ENCODE results near the gene TRDMT1.
A peak's percentile ranks its signal among the peaks of the same experiment; 100 is the strongest.

The TRDMT1 gene

GRCh38 chr10:17209881-17210280 lies 8.4 kb upstream of the TRDMT1 start:
- no peak overlapping the region for H3K27ac ChIP-seq (ENCODE audit: low read length)
- H3K4me1 ChIP-seq (ENCODE audit: control insufficient read depth, insufficient read depth, low read length), result no peaks in the 10 kb centered on the region
- no peaks in the 10 kb centered on the region for H3K36me3 ChIP-seq (ENCODE audit: control insufficient read depth in 2 of 2, insufficient read depth in 2 of 2, low read length in 2 of 2)
- H3K27me3 ChIP-seq (ENCODE audit: control insufficient read depth in 1 of 2, insufficient read depth in 2 of 2, low read length in 2 of 2), result no peaks in the 10 kb centered on the region
- no peak overlapping the region for H3K9ac ChIP-seq (ENCODE audit: low read length in 2 of 2)
- no peaks in the 10 kb centered on the region for H3K9me3 ChIP-seq (ENCODE audit: control insufficient read depth in 2 of 2, low read length in 2 of 2)
- no peak overlapping the region for H3K4me3 ChIP-seq (ENCODE audit: low read length in 2 of 2)

GRCh38 chr10:17209302-17209701 lies 7.8 kb upstream of the TRDMT1 start:
- Histone ChIP-seq H3K4me1 (ENCODE audit: control insufficient read depth, insufficient read depth, low read length) (no peaks in the 10 kb centered on the region), H3K36me3 (ENCODE audit: control insufficient read depth in 2 of 2, insufficient read depth in 2 of 2, low read length in 2 of 2) (no peaks in the 10 kb centered on the region), H3K27me3 (ENCODE audit: control insufficient read depth in 1 of 2, insufficient read depth in 2 of 2, low read length in 2 of 2) (no peaks in the 10 kb centered on the region), H3K27ac (ENCODE audit: low read length) (no peak overlapping the region), H3K9ac (ENCODE audit: low read length in 2 of 2) (no peak overlapping the region), H3K9me3 (ENCODE audit: control insufficient read depth in 2 of 2, low read length in 2 of 2) (no peaks in the 10 kb centered on the region), H3K4me3 (ENCODE audit: low read length in 2 of 2) (no peak overlapping the region)

- Histone ChIP-seq H3K9ac (ENCODE audit: low read length in 2 of 2) (no peak overlapping the region), H3K27me3 (ENCODE audit: control insufficient read depth in 1 of 2, insufficient read depth in 2 of 2, low read length in 2 of 2) (no peaks in the 10 kb centered on the region), H3K27ac (ENCODE audit: low read length) (no peak overlapping the region), H3K36me3 (ENCODE audit: control insufficient read depth in 2 of 2, insufficient read depth in 2 of 2, low read length in 2 of 2) (no peaks in the 10 kb centered on the region), H3K4me1 (ENCODE audit: control insufficient read depth, insufficient read depth, low read length) (no peaks in the 10 kb centered on the region), H3K9me3 (ENCODE audit: control insufficient read depth in 2 of 2, low read length in 2 of 2) (no peaks in the 10 kb centered on the region), H3K4me3 (ENCODE audit: low read length in 2 of 2) (no peak overlapping the region)
These were observed 7.0 kb upstream of the TRDMT1 start for GRCh38 chr10:17208476-17208875.

- H3K36me3 ChIP-seq (ENCODE audit: control insufficient read depth in 2 of 2, insufficient read depth in 2 of 2, low read length in 2 of 2), result no peaks in the 10 kb centered on the region
- no peaks in the 10 kb centered on the region for H3K27me3 ChIP-seq (ENCODE audit: control insufficient read depth in 1 of 2, insufficient read depth in 2 of 2, low read length in 2 of 2)
- no peaks in the 10 kb centered on the region for H3K9me3 ChIP-seq (ENCODE audit: control insufficient read depth in 2 of 2, low read length in 2 of 2)
- H3K9ac ChIP-seq (ENCODE audit: low read length in 2 of 2), result no peak overlapping the region
- no peaks in the 10 kb centered on the region for H3K4me1 ChIP-seq (ENCODE audit: control insufficient read depth, insufficient read depth, low read length)
- H3K4me3 ChIP-seq (ENCODE audit: low read length in 2 of 2), result no peak overlapping the region
- H3K27ac ChIP-seq (ENCODE audit: low read length), result no peak overlapping the region
These were observed 4.8 kb upstream of the TRDMT1 start for GRCh38 chr10:17206210-17206709.

GRCh38 chr10:17203416-17203815 lies 1.9 kb upstream of the TRDMT1 start:
- Histone ChIP-seq H3K36me3 (ENCODE audit: control insufficient read depth in 2 of 2, insufficient read depth in 2 of 2, low read length in 2 of 2) (no peaks in the 10 kb centered on the region), H3K27ac (ENCODE audit: low read length) (no peak overlapping the region), H3K9ac (ENCODE audit: low read length in 2 of 2) (no peak overlapping the region), H3K4me3 (ENCODE audit: low read length in 2 of 2) (no peak overlapping the region), H3K4me1 (ENCODE audit: control insufficient read depth, insufficient read depth, low read length) (peaks cover 3% of the 10 kb centered on the region), H3K9me3 (ENCODE audit: control insufficient read depth in 2 of 2, low read length in 2 of 2) (no peaks in the 10 kb centered on the region), H3K27me3 (ENCODE audit: control insufficient read depth in 1 of 2, insufficient read depth in 2 of 2, low read length in 2 of 2) (no peaks in the 10 kb centered on the region)

GRCh38 chr10:17202999-17203398 lies 1.5 kb upstream of the TRDMT1 start:
- Histone ChIP-seq H3K4me1 (ENCODE audit: control insufficient read depth, insufficient read depth, low read length) (peaks cover 3% of the 10 kb centered on the region), H3K36me3 (ENCODE audit: control insufficient read depth in 2 of 2, insufficient read depth in 2 of 2, low read length in 2 of 2) (no peaks in the 10 kb centered on the region), H3K9ac (ENCODE audit: low read length in 2 of 2) (no peak overlapping the region), H3K4me3 (ENCODE audit: low read length in 2 of 2) (no peak overlapping the region), H3K9me3 (ENCODE audit: control insufficient read depth in 2 of 2, low read length in 2 of 2) (no peaks in the 10 kb centered on the region), H3K27me3 (ENCODE audit: control insufficient read depth in 1 of 2, insufficient read depth in 2 of 2, low read length in 2 of 2) (no peaks in the 10 kb centered on the region), H3K27ac (ENCODE audit: low read length) (no peak overlapping the region)

- no peaks in the 10 kb centered on the region for H3K36me3 ChIP-seq (ENCODE audit: control insufficient read depth in 2 of 2, insufficient read depth in 2 of 2, low read length in 2 of 2)
- peaks cover 3% of the 10 kb centered on the region for H3K4me1 ChIP-seq (ENCODE audit: control insufficient read depth, insufficient read depth, low read length)
- no peaks in the 10 kb centered on the region for H3K9me3 ChIP-seq (ENCODE audit: control insufficient read depth in 2 of 2, low read length in 2 of 2)
- H3K27ac ChIP-seq (ENCODE audit: low read length), result no peak overlapping the region
- no peaks in the 10 kb centered on the region for H3K27me3 ChIP-seq (ENCODE audit: control insufficient read depth in 1 of 2, insufficient read depth in 2 of 2, low read length in 2 of 2)
- H3K9ac ChIP-seq (ENCODE audit: low read length in 2 of 2), result no peak overlapping the region
- H3K4me3 ChIP-seq (ENCODE audit: low read length in 2 of 2), result no peak overlapping the region
These were observed 1.0 kb upstream of the TRDMT1 start for GRCh38 chr10:17202506-17202905.

- Histone ChIP-seq H3K27me3 (ENCODE audit: control insufficient read depth in 1 of 2, insufficient read depth in 2 of 2, low read length in 2 of 2) (no peaks in the 10 kb centered on the region), H3K4me1 (ENCODE audit: control insufficient read depth, insufficient read depth, low read length) (peaks cover 3% of the 10 kb centered on the region), H3K9me3 (ENCODE audit: control insufficient read depth in 2 of 2, low read length in 2 of 2) (no peaks in the 10 kb centered on the region), H3K36me3 (ENCODE audit: control insufficient read depth in 2 of 2, insufficient read depth in 2 of 2, low read length in 2 of 2) (no peaks in the 10 kb centered on the region), H3K27ac (ENCODE audit: low read length) (peak overlapping the region; percentile 87), H3K4me3 (ENCODE audit: low read length in 2 of 2) (peak overlapping the region; percentile 85 to 96), H3K9ac (ENCODE audit: low read length in 2 of 2) (peak overlapping the region; percentile 88 to 94)
These were observed 283 bp upstream of the TRDMT1 start for GRCh38 chr10:17201794-17202116.

GRCh38 chr10:17200001-17200911 lies 1.2 kb downstream of the TRDMT1 start:
- Histone ChIP-seq H3K27ac (ENCODE audit: low read length) (peak overlapping the region; percentile 87), H3K36me3 (ENCODE audit: control insufficient read depth in 2 of 2, insufficient read depth in 2 of 2, low read length in 2 of 2) (no peaks in the 10 kb centered on the region), H3K4me1 (ENCODE audit: control insufficient read depth, insufficient read depth, low read length) (peaks cover 3% of the 10 kb centered on the region), H3K9ac (ENCODE audit: low read length in 2 of 2) (peak overlapping the region; percentile 88 to 94), H3K27me3 (ENCODE audit: control insufficient read depth in 1 of 2, insufficient read depth in 2 of 2, low read length in 2 of 2) (no peaks in the 10 kb centered on the region), H3K4me3 (ENCODE audit: low read length in 2 of 2) (peak overlapping the region; percentile 85 to 96), H3K9me3 (ENCODE audit: control insufficient read depth in 2 of 2, low read length in 2 of 2) (no peaks in the 10 kb centered on the region)

- H3K36me3 ChIP-seq (ENCODE audit: control insufficient read depth in 2 of 2, insufficient read depth in 2 of 2, low read length in 2 of 2), result no peaks in the 10 kb centered on the region
- H3K4me3 ChIP-seq (ENCODE audit: low read length in 2 of 2), result peak overlapping the region in 1 of 2 donors; percentile 4
- H3K9ac ChIP-seq (ENCODE audit: low read length in 2 of 2), result peak overlapping the region; percentile 22 to 33
- no peak overlapping the region for H3K27ac ChIP-seq (ENCODE audit: low read length)
- no peaks in the 10 kb centered on the region for H3K9me3 ChIP-seq (ENCODE audit: control insufficient read depth in 2 of 2, low read length in 2 of 2)
- peaks cover 3% of the 10 kb centered on the region for H3K4me1 ChIP-seq (ENCODE audit: control insufficient read depth, insufficient read depth, low read length)
- no peaks in the 10 kb centered on the region for H3K27me3 ChIP-seq (ENCODE audit: control insufficient read depth in 1 of 2, insufficient read depth in 2 of 2, low read length in 2 of 2)
These were observed 2.1 kb downstream of the TRDMT1 start for GRCh38 chr10:17199351-17199804.

- Histone ChIP-seq H3K27me3 (ENCODE audit: control insufficient read depth in 1 of 2, insufficient read depth in 2 of 2, low read length in 2 of 2) (no peaks in the 10 kb centered on the region), H3K9ac (ENCODE audit: low read length in 2 of 2) (no peak overlapping the region), H3K4me3 (ENCODE audit: low read length in 2 of 2) (no peak overlapping the region), H3K9me3 (ENCODE audit: control insufficient read depth in 2 of 2, low read length in 2 of 2) (no peaks in the 10 kb centered on the region), H3K4me1 (ENCODE audit: control insufficient read depth, insufficient read depth, low read length) (peaks cover 3% of the 10 kb centered on the region), H3K36me3 (ENCODE audit: control insufficient read depth in 2 of 2, insufficient read depth in 2 of 2, low read length in 2 of 2) (no peaks in the 10 kb centered on the region), H3K27ac (ENCODE audit: low read length) (no peak overlapping the region)
These were observed 4.9 kb downstream of the TRDMT1 start for GRCh38 chr10:17196573-17196972.
